HFF-Myc (cell line): Measurements from ENCODE around the gene ZNF444.

Experiments
- DNase-seq: peaks from one replicate; pipeline ENCODE4 v3.0.0-alpha.2; 2011; ENCODE audit warnings: low read depth; ENCODE audit errors: extremely low read depth
- H3K4me3 ChIP-seq: replicated peaks from 2 replicates; pipeline ENCODE4 v1.5.1; 2011; ENCODE audit warnings: low read depth, mild to moderate bottlenecking, control low read depth, low read length
- CTCF ChIP-seq: IDR thresholded peaks from 2 replicates; pipeline ENCODE4 v1.5.1; 2012; ENCODE audit warnings: mild to moderate bottlenecking, low read depth, low read length, control low read depth; ENCODE audit errors: missing control alignments

Gene ZNF444

GRCh38 chr19:56140583-56141416 is at the start of gene ZNF444:
TSS of gene ZNF444 (plus strand) at chr19:56141287. CDS start at chr19:56146912, 5,625 bp downstream.
- peak; percentile 96 for DNase-seq
- peak within 1 kb of the TSS; percentile 57 for H3K4me3 ChIP-seq
- no peak for TF ChIP-seq CTCF

- no peak for TF ChIP-seq CTCF
- no peak for DNase-seq
- H3K4me3 ChIP-seq = no peak overlapping the region
Measured at GRCh38 chr19:56091751-56092546, 49.1 kb upstream of the ZNF444 start.

GRCh38 chr19:56092685-56093631 is 48.1 kb upstream of the ZNF444 start:
- no peak for DNase-seq
- no peak overlapping the region for H3K4me3 ChIP-seq
- TF ChIP-seq CTCF = no peak

- no peak for TF ChIP-seq CTCF
- no peak for DNase-seq
- no peak overlapping the region for H3K4me3 ChIP-seq
Measured at GRCh38 chr19:56094449-56094848, 46.6 kb upstream of the ZNF444 start.

- no peak for TF ChIP-seq CTCF
- DNase-seq = no peak
- H3K4me3 ChIP-seq = no peak overlapping the region
Measured at GRCh38 chr19:56096665-56097064, 44.4 kb upstream of the ZNF444 start.

GRCh38 chr19:56097306-56097705 is 43.8 kb upstream of the ZNF444 start:
- TF ChIP-seq CTCF = no peak
- no peak for DNase-seq
- no peak overlapping the region for H3K4me3 ChIP-seq
